Dermis microvascular lymphatic vessel endothelial cell (primary cell): ENCODE results near the gene TULP3. TPM values are rescaled to one million over a fixed set of nuclear protein-coding genes. Genes with fewer than 3 reads are reported as not detected.

Source experiments
- DNase-seq, 2 donors: peaks; one replicate each; pipeline versions ENCODE4 v3.0.0 to v3.0.0-alpha.2; 2010; ENCODE audit warnings: low read depth in 2 of 2
- total RNA-seq: library from RNA; depleted of rRNA; stranded (reverse); fragments of >200 nt; gene quantifications from 2 replicates; pipeline ENCODE4 v1.2.1, GENCODE V29; 2014

Gene TULP3
- total RNA-seq, 1 donor from 2014 or later, result 16.9 TPM

DNA sequence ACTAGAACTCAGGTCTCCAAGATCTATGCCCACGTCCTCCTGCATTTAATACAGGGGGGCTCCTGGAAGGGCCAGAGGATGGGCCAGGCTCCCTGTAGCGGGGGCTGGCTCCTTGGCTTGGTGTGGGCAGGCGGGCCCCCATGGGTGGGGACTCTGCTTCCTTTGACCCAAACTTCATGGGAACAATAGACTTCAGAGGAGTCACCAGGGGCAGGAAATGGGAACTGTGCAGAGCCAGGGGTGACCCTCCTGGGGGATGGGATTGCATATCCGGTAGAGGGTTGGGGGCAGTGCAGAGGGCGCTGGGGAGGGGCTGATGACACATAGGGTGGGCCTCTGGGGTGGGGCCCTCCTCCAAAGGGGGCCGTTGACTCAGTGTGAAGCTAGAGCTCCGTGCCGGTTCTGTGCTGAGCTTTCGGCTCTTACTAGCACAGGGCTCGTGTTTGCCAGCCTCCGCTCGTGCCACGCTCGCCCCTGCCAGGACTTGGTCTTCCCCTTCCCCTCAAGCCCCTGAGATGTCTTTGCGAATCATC lies 73.1 kb downstream of the TULP3 start:
- peak in 1 of 2 donors; percentile 77 for DNase-seq

DNA sequence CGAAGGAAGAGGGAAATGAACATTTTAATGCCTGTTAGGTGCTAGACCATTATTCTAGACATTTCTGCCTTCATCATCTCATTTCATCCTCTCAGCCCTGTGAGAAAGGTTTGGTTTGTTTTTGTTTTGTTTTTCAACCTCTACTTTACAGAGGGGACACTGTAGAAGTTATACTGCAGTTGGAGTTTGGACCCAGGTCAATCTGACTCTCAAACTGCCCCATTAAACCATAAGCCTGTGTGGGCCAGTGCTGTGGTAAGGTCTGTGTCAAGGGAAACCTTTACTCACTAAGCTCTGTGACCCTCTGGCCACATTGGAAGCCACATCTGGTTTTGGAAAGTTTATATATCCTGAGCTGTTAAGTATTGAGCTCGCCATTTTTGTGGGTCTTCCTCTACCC lies 77.0 kb downstream of the TULP3 start:
- no peak for DNase-seq

DNA sequence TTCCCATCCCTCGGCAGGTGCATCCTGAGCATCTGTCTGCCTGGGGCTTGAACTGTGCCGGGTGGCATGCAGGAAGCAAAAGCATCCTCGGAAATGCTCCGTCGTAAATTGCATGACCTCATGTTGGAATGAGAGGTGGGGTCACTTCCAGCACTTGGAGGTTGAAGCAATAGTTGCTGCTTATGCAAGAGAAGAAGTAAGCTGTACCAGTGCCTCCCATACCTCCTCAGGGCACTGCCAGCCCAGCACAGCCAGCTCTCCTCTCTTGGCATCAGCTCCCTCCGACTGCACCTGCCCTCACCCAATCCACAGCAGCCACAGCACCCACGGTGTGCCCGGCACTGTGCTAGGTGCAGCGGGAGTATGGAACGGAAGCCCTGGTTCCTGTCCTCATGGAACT lies 80.1 kb downstream of the TULP3 start:
- DNase-seq, result no peak

DNA sequence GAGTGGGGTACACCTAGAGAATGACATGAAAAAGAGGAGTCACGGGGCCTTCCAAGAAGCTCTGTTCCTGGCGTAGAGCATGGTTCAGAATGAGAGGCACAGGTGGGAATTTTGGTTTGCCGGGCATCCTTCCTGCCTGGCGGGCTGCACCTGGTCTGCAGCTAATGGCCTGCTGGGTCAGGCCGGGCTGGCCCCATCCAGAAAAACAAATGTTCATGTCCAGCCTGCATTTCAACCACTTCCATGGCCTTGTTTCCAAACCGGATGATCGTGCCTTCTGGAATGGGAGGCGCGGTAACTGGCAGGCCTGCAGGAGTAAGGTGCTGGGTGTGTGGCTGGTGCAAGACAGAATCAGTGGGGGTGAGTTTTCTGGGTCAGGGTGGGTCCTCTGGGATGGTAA lies 82.9 kb downstream of the TULP3 start:
- no peak for DNase-seq

DNA sequence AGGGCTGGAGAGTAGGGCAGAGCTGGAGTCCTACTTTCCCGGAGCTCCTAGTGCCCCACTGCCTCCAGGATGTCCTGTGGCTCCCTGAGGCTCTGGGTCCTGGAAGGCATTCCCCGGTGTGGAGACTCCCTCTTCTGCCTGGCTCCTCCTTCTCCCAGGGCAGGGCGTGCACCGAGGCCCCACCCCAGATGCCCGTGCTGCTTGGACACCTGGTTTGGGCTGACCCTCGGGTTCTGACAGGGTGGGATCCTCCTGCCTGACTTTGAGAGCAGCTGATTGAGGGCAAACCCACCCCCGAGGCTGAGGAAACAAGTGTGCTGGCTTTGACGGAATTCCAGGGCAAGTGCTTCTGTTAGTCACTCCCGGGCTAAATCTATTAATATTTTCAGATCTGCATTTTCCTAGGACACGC lies 83.9 kb downstream of the TULP3 start:
- DNase-seq, result peak in 1 of 2 donors; percentile 45

DNA sequence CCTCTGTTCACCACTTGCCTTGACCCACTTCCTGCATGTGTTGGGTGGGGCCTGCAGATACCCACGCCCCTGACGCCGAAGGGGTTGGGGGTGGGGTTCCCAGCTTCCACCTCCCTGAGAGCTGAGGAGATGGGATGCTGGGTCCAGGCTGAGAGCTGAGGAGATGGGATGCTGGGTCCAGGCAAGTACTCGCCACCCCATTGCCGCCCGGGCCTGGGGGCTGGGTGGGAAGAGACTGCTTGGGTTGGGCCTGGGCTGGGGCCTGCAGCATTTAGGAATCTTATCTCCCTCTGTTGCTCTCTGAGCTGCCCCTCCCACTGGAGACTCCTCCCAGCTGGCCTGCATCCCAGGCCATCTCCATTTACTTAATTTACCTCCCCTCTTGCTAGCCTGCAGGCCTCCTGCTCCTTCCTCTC lies 85.9 kb downstream of the TULP3 start:
- no peak for DNase-seq

DNA sequence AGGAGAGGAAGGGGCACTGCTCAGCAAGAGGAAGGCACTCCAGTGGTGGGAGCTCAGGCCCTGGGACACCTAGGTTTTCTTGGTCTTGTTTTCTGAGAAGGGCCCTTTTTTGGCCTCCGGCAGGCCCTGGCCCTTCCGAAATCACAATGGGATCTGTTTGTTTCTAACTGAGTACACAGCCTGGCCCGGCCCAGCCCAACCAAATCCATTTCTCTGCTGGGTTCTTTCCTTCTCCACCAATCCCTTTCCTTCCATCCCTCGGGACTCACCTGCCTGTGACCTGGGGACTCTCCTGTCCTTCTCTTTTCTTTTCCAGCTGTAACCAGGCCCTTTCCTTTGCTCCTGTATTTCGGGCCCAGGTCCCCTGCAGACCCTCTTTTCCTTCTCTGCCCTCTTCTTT lies 87.1 kb downstream of the TULP3 start:
- no peak for DNase-seq

DNA sequence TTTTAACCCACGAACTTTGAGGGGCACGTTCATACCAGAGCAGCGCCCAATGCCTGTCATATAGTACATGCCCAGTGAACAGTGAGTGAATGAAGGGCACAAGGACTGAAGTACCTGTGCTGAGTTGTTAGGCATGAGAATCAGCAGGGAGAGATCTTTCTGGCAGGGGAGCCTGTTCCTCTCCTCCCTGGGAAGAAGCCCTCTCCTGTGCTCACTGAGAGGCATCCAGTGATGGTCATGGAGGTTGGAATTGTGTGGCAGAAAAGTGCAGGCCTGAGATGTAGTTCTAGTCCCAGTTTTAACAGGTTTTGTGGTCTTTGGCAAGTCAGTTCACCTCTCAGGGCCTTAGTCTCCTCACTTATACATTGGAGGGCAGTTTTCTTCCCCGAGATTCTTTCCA lies 89.1 kb downstream of the TULP3 start:
- DNase-seq, result no peak

DNA sequence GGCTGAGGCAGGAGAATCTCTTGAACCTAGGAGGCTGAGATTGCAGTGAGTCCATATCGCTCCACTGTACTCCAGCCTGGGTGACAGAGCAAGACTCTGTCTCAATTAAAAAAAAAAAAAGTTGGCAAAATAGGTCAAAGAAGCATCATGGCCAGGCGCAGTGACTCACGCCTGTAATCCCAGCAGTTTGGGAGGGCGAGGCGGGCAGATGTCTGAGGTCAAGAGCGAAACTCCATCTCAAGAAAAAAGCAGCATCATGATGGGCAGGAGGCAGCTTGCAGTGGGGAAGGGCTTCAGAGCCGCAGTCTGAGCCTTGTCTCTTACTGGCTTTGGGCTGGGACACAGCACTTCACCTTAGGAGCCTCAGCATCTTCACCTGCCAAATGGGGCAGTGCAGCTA lies 89.9 kb downstream of the TULP3 start:
- no peak for DNase-seq

DNA sequence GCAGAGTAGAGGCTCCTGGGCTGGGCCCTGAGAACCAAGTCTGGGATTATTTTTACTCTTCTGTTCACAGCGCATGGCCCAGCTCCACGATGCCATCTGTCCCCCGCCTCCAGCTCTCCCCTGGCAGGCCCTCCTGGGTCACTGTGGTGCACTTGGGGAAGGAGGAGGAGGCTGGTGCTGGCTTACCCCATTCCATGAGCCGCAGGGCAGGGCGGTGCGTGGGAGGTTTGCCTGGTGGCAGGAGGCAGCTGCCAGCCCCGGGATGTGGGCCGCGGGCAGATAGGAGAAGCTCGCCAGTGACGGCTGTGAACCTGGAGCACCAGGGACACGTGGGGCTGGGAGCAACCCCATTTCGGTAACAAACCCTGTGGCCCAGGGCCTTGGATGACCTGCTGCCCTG lies 91.7 kb downstream of the TULP3 start:
- DNase-seq, result no peak

DNA sequence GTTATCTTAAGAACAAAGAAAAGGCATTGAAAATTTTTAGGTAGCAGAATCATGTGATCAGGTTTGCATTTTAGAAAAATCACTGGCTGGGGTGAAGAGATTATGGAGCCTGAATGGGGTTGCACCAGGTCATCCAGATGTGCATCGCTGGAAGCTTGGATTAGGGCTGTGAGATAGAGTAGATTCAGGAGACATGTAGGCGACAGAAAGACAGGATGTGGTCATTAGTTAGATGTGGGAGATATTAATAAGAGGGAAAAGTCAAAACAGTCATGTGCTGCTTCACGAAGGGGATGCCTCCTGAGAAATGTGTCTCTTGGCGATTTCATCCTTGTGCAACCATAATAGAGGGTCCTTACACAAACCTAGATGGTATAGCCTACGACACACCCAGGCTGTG lies 93.6 kb downstream of the TULP3 start:
- no peak for DNase-seq

DNA sequence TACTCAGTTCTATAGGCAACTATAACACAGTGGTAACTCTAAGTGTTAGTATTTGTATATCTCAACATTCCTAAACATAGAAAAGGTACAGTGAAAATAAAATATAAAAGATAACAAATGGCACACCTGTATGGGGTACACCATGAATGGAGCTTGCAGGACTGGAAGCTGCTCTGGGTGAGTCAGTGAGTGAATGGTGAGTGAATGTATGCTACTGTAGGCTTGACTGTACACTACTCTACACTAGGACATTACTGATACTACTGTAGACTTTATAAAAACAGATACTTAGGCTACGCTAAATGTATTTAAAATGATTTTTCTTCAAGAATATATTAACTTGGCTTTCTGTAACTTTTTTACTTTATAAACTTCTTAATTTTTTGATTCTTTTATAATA lies 94.0 kb downstream of the TULP3 start:
- no peak for DNase-seq

DNA sequence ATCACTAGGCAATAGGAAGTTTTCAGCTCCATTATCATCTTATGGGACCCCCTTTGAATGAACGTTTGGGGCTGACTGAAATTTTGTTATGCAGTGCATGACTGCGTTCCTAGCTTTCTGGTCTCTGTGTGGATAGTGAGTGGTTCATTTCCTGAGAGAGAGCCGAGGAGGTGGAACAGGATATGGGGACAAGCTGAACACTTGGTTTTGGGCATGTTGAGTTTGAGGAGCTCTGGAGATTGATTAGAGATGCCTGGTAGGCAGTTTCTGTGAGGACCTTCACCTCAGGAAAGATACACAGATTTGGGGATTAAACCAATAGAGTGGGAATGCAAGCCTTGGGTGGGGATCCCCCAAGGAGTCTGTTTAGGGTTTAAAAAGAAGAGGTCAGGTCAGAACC lies 96.2 kb downstream of the TULP3 start:
- DNase-seq, result peak in 1 of 2 donors; percentile 25

DNA sequence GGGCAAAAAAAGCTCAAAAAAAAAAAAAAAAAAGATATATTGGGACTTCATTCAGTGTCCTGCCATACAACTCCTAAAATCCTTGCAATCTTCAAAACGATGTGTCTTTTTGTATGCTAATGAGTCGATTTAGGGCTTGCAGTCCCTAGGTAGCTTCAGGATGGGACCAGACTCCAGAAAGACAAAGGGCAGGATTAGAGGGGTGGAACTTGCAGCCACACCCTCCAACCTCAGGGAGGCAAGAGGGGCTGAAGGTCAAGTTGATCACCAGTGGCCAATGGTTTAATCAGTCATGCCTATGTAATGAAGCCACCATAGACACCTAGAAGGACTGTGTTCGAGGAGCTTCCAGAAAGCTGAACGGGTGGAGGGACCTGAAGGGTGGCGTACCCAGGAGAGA lies 97.8 kb downstream of the TULP3 start:
- DNase-seq, result no peak

Other genes with a start within 250 kb of the TULP3 start
- gene FKBP4, start 95.9 kb upstream of the TULP3 start, total RNA-seq, result 30.7 and 32.9 TPM in 2 replicates
- 9.0 and 13.9 TPM in 2 replicates for gene ITFG2, start 78.2 kb upstream of the TULP3 start, total RNA-seq
- gene NRIP2, start 55.9 kb upstream of the TULP3 start, total RNA-seq, result 0.13 TPM in 1 of 2 replicates, not detected in the other
- not detected in 2 replicates for gene TEX52, start 33.9 kb upstream of the TULP3 start, total RNA-seq
- gene FOXM1, start 13.7 kb upstream of the TULP3 start, total RNA-seq, result 4.7 and 5.1 TPM in 2 replicates
- 19.4 and 21.9 TPM in 2 replicates for gene RHNO1, start 13.7 kb upstream of the TULP3 start, total RNA-seq
- 20.8 and 21.9 TPM in 2 replicates for gene TEAD4, start 68.5 kb downstream of the TULP3 start, total RNA-seq
- 68.3 and 96.8 TPM in 2 replicates for gene TSPAN9, start 186.5 kb downstream of the TULP3 start, total RNA-seq